Small intestine (tissue), 7 donors: ENCODE results near the gene PHACTR2. TPM values are rescaled to one million over a fixed set of nuclear protein-coding genes. Genes with fewer than 3 reads are reported as not detected.
"Not testable (repeated sequence)": the region's sequence is repeated elsewhere in the genome, so short reads cannot be mapped to it uniquely, and the experiment has no call there.

Experiments
- DNase-seq, 2 donors: peaks; one replicate each; pipeline versions ENCODE4 v3.0.0 to v3.0.0-alpha.2; 2013
- FAIRE-seq: peaks from 2 replicates; lab custom pipeline; 2012; peaks lifted over from hg19 to GRCh38; lab: Jason Lieb, UNC
- H3K27ac ChIP-seq, 3 donors: one replicate each; pipeline ENCODE4 v1.5.1; 2013; ENCODE audit warnings: low read length in 2 of 3, mild to moderate bottlenecking in 2 of 3, control low read depth in 1 of 3, inconsistent platforms in 1 of 3, low read depth in 1 of 3, moderate library complexity in 1 of 3
- H3K27me3 ChIP-seq, 3 donors: one replicate each; pipeline ENCODE4 v1.6.1; 2013; ENCODE audit warnings: low read length in 3 of 3, inconsistent platforms in 1 of 3; ENCODE audit not compliant: control insufficient read depth in 3 of 3, insufficient read depth in 3 of 3
- H3K36me3 ChIP-seq, 3 donors: one replicate each; pipeline ENCODE4 v1.6.1; 2013; ENCODE audit warnings: low read length in 3 of 3, inconsistent platforms in 1 of 3, low read depth in 1 of 3, mild to moderate bottlenecking in 1 of 3, moderate library complexity in 1 of 3; ENCODE audit not compliant: control insufficient read depth in 3 of 3, insufficient read depth in 2 of 3
- H3K4me1 ChIP-seq, 3 donors: one replicate each; pipeline ENCODE4 v1.6.1; 2013; ENCODE audit warnings: low read length in 2 of 3, inconsistent platforms in 1 of 3, low read depth in 1 of 3, mild to moderate bottlenecking in 1 of 3, moderate library complexity in 1 of 3; ENCODE audit not compliant: control insufficient read depth in 3 of 3, insufficient read depth in 2 of 3
- H3K4me3 ChIP-seq, 3 donors: one replicate each; pipeline ENCODE4 v1.5.1; 2013; ENCODE audit warnings: low read length in 3 of 3, control low read depth in 1 of 3, inconsistent platforms in 1 of 3, low read depth in 1 of 3, mild to moderate bottlenecking in 1 of 3, moderate library complexity in 1 of 3
- H3K9me3 ChIP-seq, 2 donors: one replicate each; pipeline ENCODE4 v1.6.1; 2013; ENCODE audit warnings: low read depth in 1 of 2, low read length in 1 of 2; ENCODE audit not compliant: control insufficient read depth in 2 of 2, insufficient read depth in 1 of 2
- WGBS, 3 donors: extraction: QIAGEN DNeasy Blood & Tissue Kit; methylation state at CpG; one replicate each; pipeline ENCODE4 v1.1.7; 2013; 5-methylcytosine and 5-hydroxymethylcytosine counted together
- polyA plus RNA-seq, 4 donors: library from polyadenylated mRNA; stranded (reverse) in 3 of 4; unstranded in 1 of 4; fragments of 200-250 nt in 3 of 4; fragments of 120-200 nt in 1 of 4; gene quantifications; one replicate each; pipeline versions ENCODE4 v1.2.1 to v1.2.3, GENCODE V29; 2013
- donor health status: healthy with polysubstance abuse.
- donor health status: control.
- donor health status: control.
- donor health status: Bipolar disorder and iron deficiency.
- donor health status: healthy.

PHACTR2 gene
- polyA plus RNA-seq, 4 donors = 6.8 to 26.0 (median 8.6) TPM

DNA sequence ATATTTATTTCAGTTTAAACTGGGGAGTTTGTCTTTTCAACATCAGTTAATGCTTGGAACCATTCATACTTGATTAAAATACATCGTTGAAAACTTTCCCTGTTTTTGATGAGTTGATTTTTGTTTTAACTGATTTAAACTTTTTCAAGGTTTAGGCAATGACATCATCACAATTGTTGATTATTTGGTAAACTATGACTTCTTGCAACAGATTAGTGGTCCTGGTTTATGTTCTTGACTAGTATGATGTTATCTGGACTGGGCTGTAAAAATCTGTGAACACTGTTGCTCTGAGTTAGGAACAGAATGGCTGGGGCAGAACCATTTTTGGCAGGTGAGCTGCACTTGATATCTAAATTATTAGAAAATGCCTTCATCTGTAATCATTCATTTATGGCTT is 186.5 kb downstream of the PHACTR2 start, which contains the start of gene ZC2HC1B:
ZC2HC1B (plus strand) TSS at position 241 of the 400 bp plus-strand sequence; CDS start at position 307, 66 bp downstream.
- H3K27me3 ChIP-seq = no peaks in the 10 kb centered on the region
- FAIRE-seq (no peak), DNase-seq (no peak)
- WGBS, 3 donors = 77 to 92% (median 90%) methylated on average over 1 of the region's 1 CpG
- no peak within 1 kb of the TSS for H3K4me3 ChIP-seq
- H3K4me1 ChIP-seq = no peaks in the 10 kb centered on the region
- no peak within 1 kb of the TSS for H3K27ac ChIP-seq
- peaks cover 0 to 9% of the 10 kb centered on the region in 2 donors for H3K9me3 ChIP-seq
- peaks cover 2 to 27% (median 3%) of the 10 kb centered on the region in 3 donors for H3K36me3 ChIP-seq

DNA sequence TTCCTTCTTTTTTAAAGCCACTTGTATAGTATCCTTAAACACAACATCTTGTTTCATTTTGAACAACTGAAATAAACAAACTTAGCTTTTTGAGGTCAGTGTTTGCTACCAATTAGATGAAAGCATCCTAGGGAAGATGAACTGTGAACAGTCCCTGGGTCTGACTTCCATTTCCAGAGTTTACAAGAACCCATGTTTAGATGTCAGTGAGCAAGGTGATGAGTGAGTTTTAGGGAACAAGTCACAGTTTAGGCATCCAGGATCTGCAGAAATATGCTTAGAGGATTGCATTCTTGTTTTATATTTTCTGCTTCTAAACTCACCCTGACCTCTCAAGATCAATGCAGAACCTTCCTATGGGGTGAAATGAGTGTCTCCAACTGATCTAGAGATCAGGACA is 189.5 kb downstream of the PHACTR2 start:
- Histone ChIP-seq H3K36me3 (peaks cover 0 to 14% (median 2%) of the 10 kb centered on the region in 3 donors), H3K9me3 (peaks cover 0 to 12% of the 10 kb centered on the region in 2 donors), H3K27me3 (no peaks in the 10 kb centered on the region), H3K4me1 (no peaks in the 10 kb centered on the region), H3K27ac (no peak overlapping the region), H3K4me3 (no peak overlapping the region)
- DNase-seq (no peak), FAIRE-seq (no peak)

DNA sequence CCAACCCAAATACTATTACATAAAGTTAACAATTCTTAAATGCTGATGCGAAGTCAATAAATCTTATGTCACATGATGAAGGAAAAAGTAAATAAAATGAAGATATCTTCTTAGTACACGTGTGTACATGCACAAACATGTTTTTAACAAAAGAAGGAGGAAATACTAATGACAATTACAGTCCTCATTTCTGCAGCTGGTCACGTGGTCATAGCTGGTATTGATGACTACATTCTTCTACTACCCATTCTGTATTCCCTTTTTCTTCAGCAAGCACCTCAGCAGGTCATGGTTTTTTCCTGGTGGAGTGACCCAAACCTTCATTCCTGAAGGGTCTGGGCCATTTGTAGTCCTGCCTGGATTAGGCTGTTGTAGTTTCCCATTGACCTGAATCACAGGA is 191.0 kb downstream of the PHACTR2 start:
- 95 to 96% (median 95%) methylated on average over 3 of the region's 3 CpGs for WGBS, 3 donors
- DNase-seq = not testable (repeated sequence)

DNA sequence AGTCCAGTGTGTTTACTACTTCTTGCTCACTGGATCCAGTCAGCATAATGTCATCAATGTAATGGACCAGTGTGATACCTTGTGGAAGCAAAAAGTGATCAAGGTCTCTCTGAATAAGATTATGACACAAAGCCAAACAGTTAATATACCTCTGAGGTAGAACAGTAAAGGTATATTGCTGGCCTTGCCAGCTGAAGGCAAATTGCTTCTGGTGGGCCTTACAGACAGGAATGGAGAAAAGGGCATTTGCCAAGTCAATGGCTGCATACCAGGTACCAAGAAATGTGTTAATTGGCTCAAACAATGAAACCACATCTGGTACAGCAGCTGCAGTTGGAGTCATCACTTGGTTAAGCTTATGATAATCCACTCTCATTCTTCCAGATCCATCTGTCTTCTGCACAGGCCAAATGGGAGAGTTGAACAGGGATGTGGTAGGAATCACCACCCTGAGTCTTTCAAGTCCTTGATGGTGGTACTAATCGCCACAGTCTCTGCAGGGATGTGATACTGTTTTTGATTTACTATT is 193.5 kb downstream of the PHACTR2 start:
- H3K27me3 ChIP-seq, DNase-seq: not testable (repeated sequence)
- 92 to 100% (median 98%) methylated on average over 1 of the region's 1 CpG for WGBS, 3 donors

More for the DNA sequence above, 191.0 kb downstream of the PHACTR2 start:
- not testable (repeated sequence) for H3K27me3 ChIP-seq, FAIRE-seq, H3K27ac ChIP-seq, H3K4me3 ChIP-seq, H3K4me1 ChIP-seq
- peaks cover 0 to 15% of the 10 kb centered on the region in 2 donors for H3K9me3 ChIP-seq
- H3K36me3 ChIP-seq = peaks cover 0 to 12% (median 0%) of the 10 kb centered on the region in 3 donors

DNA sequence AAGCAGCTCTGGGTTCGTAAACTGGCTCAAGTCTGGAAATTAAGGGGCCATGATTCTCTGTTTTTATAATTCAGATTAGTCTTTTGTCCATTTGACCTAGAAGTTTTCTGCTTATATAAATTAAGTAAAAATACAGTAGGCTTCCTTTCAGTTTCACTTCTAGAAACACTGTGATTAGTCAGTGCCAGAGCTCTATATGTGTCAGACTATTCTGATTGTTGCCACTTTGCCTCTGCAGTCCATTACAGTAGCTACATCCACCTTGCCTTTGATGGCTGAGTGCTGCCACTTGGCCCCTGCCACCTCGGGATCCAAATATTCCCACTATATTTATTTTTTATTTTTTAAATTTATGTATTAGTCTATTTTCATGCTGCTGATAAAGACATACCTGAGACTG is 194.4 kb downstream of the PHACTR2 start:
- no peak overlapping the region for H3K4me3 ChIP-seq
- no peaks in the 10 kb centered on the region for H3K36me3 ChIP-seq
- WGBS, 3 donors = 80 to 88% (median 85%) methylated on average over 2 of the region's 2 CpGs
- peaks cover 0 to 21% of the 10 kb centered on the region in 2 donors for H3K9me3 ChIP-seq
- H3K27ac ChIP-seq = no peak overlapping the region
- no peaks in the 10 kb centered on the region for H3K27me3 ChIP-seq
- peak in 1 of 2 donors; percentile 12 for DNase-seq
- no peak for FAIRE-seq
- H3K4me1 ChIP-seq = no peaks in the 10 kb centered on the region

More for the DNA sequence above, 193.5 kb downstream of the PHACTR2 start:
- FAIRE-seq, H3K4me1 ChIP-seq, H3K4me3 ChIP-seq, H3K27ac ChIP-seq, H3K36me3 ChIP-seq: not testable (repeated sequence)
- peaks cover 0 to 21% of the 10 kb centered on the region in 2 donors for H3K9me3 ChIP-seq

DNA sequence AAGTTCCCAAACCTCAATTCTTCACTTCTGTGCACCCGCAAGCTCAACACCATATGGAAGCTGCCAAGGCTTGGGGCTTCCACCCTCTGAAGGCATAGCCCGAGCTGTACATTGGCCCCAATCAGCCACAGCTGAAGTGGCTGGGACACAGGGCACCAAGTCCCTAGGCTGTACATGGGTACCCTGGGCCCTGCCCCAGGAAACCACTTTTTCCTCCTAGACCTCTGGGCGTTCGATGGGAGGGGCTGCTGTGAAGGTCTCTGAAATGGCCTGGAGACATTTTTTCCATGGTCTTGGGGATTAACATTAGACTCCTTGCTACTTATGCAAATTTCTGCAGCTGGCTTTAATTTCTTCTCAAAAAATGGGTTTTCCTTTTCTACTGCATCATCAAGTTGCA is 195.8 kb downstream of the PHACTR2 start:
- not testable (repeated sequence) for FAIRE-seq, H3K36me3 ChIP-seq

DNA sequence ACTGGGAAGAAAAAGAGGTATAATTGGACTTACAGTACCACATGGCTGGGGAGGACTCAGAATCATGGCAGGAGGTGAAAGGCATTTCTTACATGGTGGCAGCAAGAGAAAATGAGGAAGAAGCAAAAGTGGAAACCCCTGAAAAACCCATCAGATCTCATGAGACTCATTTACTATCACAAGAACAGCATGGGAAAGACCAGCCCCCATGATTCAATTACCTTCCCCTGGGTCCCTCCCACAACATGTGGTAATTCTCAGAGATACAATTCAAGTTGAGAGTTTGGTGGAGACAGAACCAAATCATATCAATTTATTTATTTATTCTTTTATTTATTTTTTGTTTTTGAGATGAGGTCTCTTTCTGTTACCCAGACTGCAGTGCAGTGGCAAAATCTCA is 196.7 kb downstream of the PHACTR2 start:
- not testable (repeated sequence) for H3K36me3 ChIP-seq, H3K27me3 ChIP-seq, H3K4me1 ChIP-seq, DNase-seq, FAIRE-seq, H3K27ac ChIP-seq, H3K4me3 ChIP-seq
- peaks cover 0 to 18% of the 10 kb centered on the region in 2 donors for H3K9me3 ChIP-seq

More for the DNA sequence above, 195.8 kb downstream of the PHACTR2 start:
- not testable (repeated sequence) for H3K4me3 ChIP-seq, H3K27ac ChIP-seq, DNase-seq, H3K4me1 ChIP-seq, H3K27me3 ChIP-seq
- peaks cover 0 to 21% of the 10 kb centered on the region in 2 donors for H3K9me3 ChIP-seq
- WGBS, 3 donors = 95 to 97% (median 96%) methylated on average over 4 of the region's 4 CpGs

DNA sequence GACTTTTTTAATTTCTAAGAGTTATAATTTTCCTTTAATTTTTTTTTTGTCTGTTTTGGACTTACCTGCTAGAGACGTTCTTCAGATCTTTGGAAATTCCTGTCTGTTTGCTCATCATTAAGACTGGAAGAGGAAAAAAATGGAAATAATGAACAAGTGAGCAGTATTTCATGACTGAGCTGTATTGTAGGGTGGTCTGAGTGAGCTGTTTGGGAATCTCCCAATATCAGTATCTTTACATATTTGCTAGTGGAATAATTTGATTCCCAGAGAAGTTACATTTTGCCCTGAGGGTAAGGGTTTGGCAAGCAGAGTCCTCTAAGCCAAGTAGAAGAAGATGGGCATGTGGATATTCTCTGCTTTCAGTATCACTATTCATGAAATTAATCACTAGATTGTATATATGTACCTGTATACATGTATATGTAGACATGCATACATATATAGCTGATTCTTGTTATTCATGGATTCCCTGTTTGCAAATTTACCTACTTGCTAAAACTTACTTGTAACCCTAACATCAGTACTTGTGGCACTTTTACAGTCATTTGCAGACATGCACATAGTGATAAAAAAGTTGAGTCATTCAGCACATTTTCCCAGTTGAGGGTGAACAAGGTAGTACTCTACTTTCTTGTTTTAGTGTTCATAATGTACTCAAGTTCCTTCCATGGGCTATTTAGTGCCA is 200.0 kb downstream of the PHACTR2 start:
- Histone ChIP-seq H3K27me3 (no peaks in the 10 kb centered on the region), H3K9me3 (peaks cover 0 to 15% of the 10 kb centered on the region in 2 donors), H3K4me3 (no peak overlapping the region), H3K4me1 (no peaks in the 10 kb centered on the region), H3K27ac (no peak overlapping the region), H3K36me3 (no peaks in the 10 kb centered on the region)
- WGBS, 3 donors = 93 to 100% (median 94%) methylated on average over 1 of the region's 1 CpG
- FAIRE-seq = no peak
- no peak for DNase-seq
